Sigmoid colon (tissue), 7 donors: Measurements from ENCODE around the gene ULK3. TPM values are rescaled to one million over a fixed set of nuclear protein-coding genes. Genes with fewer than 3 reads are reported as not detected.
"Not testable (repeated sequence)": the region's sequence is repeated elsewhere in the genome, so short reads cannot be mapped to it uniquely, and the experiment has no call there.

Experiments
- DNase-seq: peaks from one replicate; pipeline ENCODE4 v3.0.0-alpha.2; 2019
- H3K27ac ChIP-seq, 4 donors: fragments of 200-600 bp; sonication (generic); one replicate each; pipeline ENCODE4 v1.5.1; 2016 to 2019; ENCODE audit warnings: mild to moderate bottlenecking in 1 of 4
- H3K27me3 ChIP-seq, 3 donors: fragments of 200-600 bp; sonication (generic); one replicate each; pipeline ENCODE4 v1.5.1; 2019; ENCODE audit warnings: mild to moderate bottlenecking in 1 of 3
- H3K36me3 ChIP-seq, 4 donors: fragments of 200-600 bp; sonication (generic); one replicate each; pipeline ENCODE4 v1.5.1; 2016 to 2019
- H3K4me1 ChIP-seq, 4 donors: fragments of 200-600 bp; sonication (generic); one replicate each; pipeline ENCODE4 v1.5.1; 2017 to 2019
- H3K4me3 ChIP-seq, 4 donors: fragments of 200-600 bp; sonication (generic); one replicate each; pipeline ENCODE4 v1.5.1; 2017 to 2019; ENCODE audit warnings: mild to moderate bottlenecking in 2 of 4, moderate library complexity in 1 of 4
- H3K9me3 ChIP-seq, 4 donors: fragments of 200-600 bp in 3 of 4; sonication (generic) in 3 of 4; one replicate each; pipeline versions ENCODE4 v1.5.1 to v1.6.1; 2013 to 2019
- EP300 ChIP-seq, 4 donors: sonication (generic); formaldehyde crosslinking; IDR thresholded peaks; one replicate each; pipeline ENCODE4 v1.6.1; 2017; ENCODE audit warnings: antibody characterized with exemption in 4 of 4
- POLR2A ChIP-seq, 2 donors: fragments of 450-650 bp; IDR thresholded peaks; one replicate each; pipeline ENCODE4 v1.6.1; 2016; ENCODE audit warnings: antibody characterized with exemption in 2 of 2, mild to moderate bottlenecking in 2 of 2, moderate library complexity in 2 of 2
- POLR2AphosphoS5 ChIP-seq, 4 donors: sonication (generic); formaldehyde crosslinking; IDR thresholded peaks; one replicate each; pipeline ENCODE4 v1.6.1; 2017; ENCODE audit warnings: antibody characterized with exemption in 4 of 4
- WGBS, 2 donors: extraction: QIAGEN DNeasy Blood & Tissue Kit; methylation state at CpG; one replicate each; pipeline ENCODE4 v1.1.7; 2013; 5-methylcytosine and 5-hydroxymethylcytosine counted together
- intact Hi-C: fragments of 100-400 bp; cut with DNase I; formaldehyde crosslinking; loops from one replicate; pipeline ENCODE4 v1.15.1; 2023
- polyA plus RNA-seq, 3 donors: library from polyadenylated mRNA; stranded (reverse); fragments of 200-250 nt; gene quantifications; one replicate each; pipeline ENCODE4 v1.2.3, GENCODE V29; 2013
- total RNA-seq, 4 donors: library from RNA; depleted of rRNA; stranded (reverse); fragments of >200 nt; gene quantifications; one replicate each; pipeline ENCODE4 v1.1.0, GENCODE V29; 2016
- TF ChIP-seq, protein P1 (sequence below), 4 experiments: fragments of 450-650 bp in 3 of 4; fragments of 200-600 bp in 1 of 4; IDR thresholded peaks; one replicate each; pipeline ENCODE4 v1.5.1; 2016 to 2019; ENCODE audit warnings: antibody characterized with exemption in 4 of 4, mild to moderate bottlenecking in 3 of 4, moderate library complexity in 2 of 4
- donor health status: healthy with polysubstance abuse.
- donor health status: Bipolar disorder and iron deficiency.
- donor health status: healthy.

The ULK3 gene
- total and polyA plus RNA-seq, 7 donors = 21.1 to 48.6 (median 46.8) TPM

DNA sequence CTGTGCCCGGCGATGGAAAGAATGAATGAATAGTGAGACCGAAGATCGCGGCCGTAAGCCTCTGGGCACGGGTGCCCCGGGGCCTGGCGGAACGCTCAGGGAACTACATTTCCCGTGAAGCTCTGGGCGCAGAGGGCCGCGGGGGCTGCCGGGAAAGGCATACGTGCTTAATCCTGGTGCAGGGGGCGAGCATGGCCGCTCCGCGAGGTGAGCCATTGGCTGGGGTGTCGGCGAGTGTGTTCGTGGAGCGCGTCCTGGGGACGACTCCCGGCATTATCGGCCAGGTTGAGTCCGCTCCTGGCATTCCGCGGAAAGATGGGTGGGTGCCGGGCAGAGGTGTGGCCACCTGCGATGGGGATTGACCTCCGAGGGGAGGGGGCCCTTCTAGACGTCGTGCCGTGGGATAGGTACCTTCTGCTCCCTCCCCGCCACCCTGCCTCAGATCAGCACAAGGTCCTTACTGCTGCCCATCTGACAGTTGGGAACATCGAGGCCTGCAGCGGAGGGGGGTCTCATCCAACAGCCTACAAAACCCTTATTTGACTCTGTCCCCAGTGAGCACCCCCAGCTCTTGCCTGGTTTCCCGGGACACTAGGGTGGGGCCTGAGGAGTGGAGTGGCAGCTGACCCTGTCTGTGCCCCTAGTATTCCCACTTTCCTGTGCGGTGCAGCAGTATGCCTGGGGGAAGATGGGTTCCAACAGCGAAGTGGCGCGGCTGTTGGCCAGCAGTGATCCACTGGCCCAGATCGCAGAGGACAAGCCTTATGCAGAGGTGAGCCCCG is 47.1 kb upstream of the ULK3 start, which contains the start of gene MPI:
TSS of gene MPI (plus strand) at position 160 of the 782 bp plus-strand sequence. CDS start at position 192, 32 bp downstream.
- intact Hi-C loops = no loop called here

DNA sequence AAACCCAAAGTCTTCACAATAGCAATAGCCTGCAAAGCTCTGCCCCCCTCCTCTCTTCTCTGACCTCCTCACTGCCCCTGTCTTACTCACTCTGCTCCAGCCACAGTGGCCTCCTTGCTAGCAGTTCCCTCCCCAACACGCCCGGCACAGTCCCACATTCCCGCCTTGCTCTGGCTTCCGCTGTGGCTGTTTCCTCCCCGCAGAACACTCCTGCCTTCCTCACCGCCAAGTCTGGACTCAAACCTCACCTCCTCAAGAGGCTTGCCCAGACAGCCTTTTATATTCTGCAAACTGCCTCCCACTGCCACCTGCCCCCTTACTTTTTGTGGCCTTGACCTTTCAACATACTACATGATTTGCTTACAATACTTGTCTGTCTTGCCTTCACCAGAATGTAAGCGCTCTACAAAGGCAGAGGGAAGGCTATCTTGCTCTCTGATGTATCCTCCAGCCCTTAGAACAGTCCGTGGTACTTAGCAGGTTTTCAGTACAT is 46.5 kb upstream of the ULK3 start:
- WGBS, 2 donors = 29 to 47% methylated on average over 8 of the region's 8 CpGs
- peak overlapping the region; percentile 82 to 87 (median 86) for H3K27ac ChIP-seq
- H3K27me3 ChIP-seq = no peaks in the 10 kb centered on the region
- intact Hi-C loops = no loop called here
- H3K9me3 ChIP-seq = no peaks in the 10 kb centered on the region
- peaks cover 0 to 22% (median 6%) of the 10 kb centered on the region in 4 donors for H3K36me3 ChIP-seq
- H3K4me1 ChIP-seq = peaks cover 0 to 25% (median 19%) of the 10 kb centered on the region in 4 donors
- DNase-seq = peak; percentile 75
- peak overlapping the region; percentile 88 to 97 (median 92) for H3K4me3 ChIP-seq
- TF ChIP-seq POLR2AphosphoS5 (IDR thresholded peaks at IDR 0.05) = no peak
- TF ChIP-seq, protein P1, sequence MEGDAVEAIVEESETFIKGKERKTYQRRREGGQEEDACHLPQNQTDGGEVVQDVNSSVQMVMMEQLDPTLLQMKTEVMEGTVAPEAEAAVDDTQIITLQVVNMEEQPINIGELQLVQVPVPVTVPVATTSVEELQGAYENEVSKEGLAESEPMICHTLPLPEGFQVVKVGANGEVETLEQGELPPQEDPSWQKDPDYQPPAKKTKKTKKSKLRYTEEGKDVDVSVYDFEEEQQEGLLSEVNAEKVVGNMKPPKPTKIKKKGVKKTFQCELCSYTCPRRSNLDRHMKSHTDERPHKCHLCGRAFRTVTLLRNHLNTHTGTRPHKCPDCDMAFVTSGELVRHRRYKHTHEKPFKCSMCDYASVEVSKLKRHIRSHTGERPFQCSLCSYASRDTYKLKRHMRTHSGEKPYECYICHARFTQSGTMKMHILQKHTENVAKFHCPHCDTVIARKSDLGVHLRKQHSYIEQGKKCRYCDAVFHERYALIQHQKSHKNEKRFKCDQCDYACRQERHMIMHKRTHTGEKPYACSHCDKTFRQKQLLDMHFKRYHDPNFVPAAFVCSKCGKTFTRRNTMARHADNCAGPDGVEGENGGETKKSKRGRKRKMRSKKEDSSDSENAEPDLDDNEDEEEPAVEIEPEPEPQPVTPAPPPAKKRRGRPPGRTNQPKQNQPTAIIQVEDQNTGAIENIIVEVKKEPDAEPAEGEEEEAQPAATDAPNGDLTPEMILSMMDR (IDR thresholded peaks at IDR 0.05) = peak in 1 of 4 experiments; percentile 53

More for the DNA sequence above, 47.1 kb upstream of the ULK3 start, which contains the start of gene MPI:
- Histone ChIP-seq H3K27me3 (no peaks in the 10 kb centered on the region), H3K4me1 (peaks cover 0 to 25% (median 19%) of the 10 kb centered on the region in 4 donors), H3K36me3 (peaks cover 0 to 22% (median 6%) of the 10 kb centered on the region in 4 donors), H3K9me3 (no peaks in the 10 kb centered on the region), H3K27ac (peak within 1 kb of the TSS; percentile 82 to 87 (median 86)), H3K4me3 (peak within 1 kb of the TSS; percentile 88 to 97 (median 92))
- WGBS, 2 donors = 1 to 3% methylated on average over 47 of the region's 47 CpGs
- TF ChIP-seq POLR2AphosphoS5 (IDR thresholded peaks at IDR 0.05) (peak; percentile 66 to 74 (median 70)), POLR2A (IDR thresholded peaks at IDR 0.05) (peak; percentile 20 to 43), EP300 (IDR thresholded peaks at IDR 0.05) (no peak)
- TF ChIP-seq, protein P1 (IDR thresholded peaks at IDR 0.05) = no peak
- peak; percentile 91 for DNase-seq

DNA sequence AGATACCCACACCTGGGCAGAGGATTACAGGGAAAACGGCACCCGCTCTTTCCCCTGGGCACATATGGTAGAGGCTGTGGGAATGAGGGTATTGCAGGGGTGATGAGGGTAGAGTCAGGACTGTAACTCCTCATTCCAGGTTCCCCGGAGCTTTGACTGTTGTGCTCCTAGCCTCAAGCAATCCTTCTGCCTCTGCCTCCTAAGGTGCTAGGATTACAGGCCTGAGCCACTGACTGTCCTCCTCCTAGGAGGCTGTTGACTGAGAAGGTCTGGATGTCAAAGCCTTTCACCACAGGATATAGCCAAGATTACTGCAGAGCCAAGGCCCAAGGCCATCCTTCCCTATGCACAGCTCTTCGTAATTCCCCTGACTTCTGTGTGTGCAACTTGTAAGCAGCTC is 45.8 kb upstream of the ULK3 start:
- no peak overlapping the region for H3K4me3 ChIP-seq
- no peak for DNase-seq
- H3K27me3 ChIP-seq = no peaks in the 10 kb centered on the region
- intact Hi-C loops = no loop called here
- TF ChIP-seq EP300 (IDR thresholded peaks at IDR 0.05) (no peak), POLR2A (IDR thresholded peaks at IDR 0.05) (no peak), POLR2AphosphoS5 (IDR thresholded peaks at IDR 0.05) (no peak)
- TF ChIP-seq, protein P1 (IDR thresholded peaks at IDR 0.05) = no peak
- peaks cover 0 to 22% (median 6%) of the 10 kb centered on the region in 4 donors for H3K36me3 ChIP-seq
- H3K27ac ChIP-seq = peak overlapping the region in 3 of 4 donors; percentile 82 to 87 (median 86)
- H3K9me3 ChIP-seq = no peaks in the 10 kb centered on the region
- peaks cover 0 to 25% (median 19%) of the 10 kb centered on the region in 4 donors for H3K4me1 ChIP-seq
- WGBS, 2 donors = 93 to 96% methylated on average over 4 of the region's 4 CpGs

DNA sequence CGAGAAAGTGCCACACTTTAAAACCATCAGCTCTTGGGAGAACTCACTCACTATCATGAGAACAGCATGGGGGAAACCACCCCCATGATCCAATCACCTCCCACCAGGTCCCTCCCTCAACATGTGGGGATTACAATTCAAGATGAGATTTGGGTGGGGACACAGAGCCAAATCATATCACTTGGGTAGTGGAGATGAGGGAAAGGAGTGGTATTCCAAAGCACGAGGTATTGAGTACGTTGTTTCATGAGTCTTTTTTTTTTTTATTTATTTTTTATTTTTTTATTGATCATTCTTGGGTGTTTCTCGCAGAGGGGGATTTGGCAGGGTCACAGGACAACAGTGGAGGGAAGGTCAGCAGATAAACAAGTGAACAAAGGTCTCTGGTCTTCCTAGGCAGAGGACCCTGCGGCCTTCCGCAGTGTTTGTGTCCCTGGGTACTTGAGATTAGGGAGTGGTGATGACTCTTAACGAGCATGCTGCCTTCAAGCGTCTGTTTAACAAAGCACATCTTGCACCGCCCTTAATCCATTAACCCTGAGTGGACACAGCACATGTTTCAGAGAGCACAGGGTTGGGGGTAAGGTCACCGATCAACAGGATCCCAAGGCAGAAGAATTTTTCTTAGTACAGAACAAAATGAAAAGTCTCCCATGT is 44.7 kb upstream of the ULK3 start:
- peaks cover 0 to 25% (median 19%) of the 10 kb centered on the region in 4 donors for H3K4me1 ChIP-seq
- DNase-seq, H3K27me3 ChIP-seq, H3K27ac ChIP-seq, H3K9me3 ChIP-seq, H3K4me3 ChIP-seq, intact Hi-C loops: not testable (repeated sequence)
- peaks cover 0 to 11% (median 4%) of the 10 kb centered on the region in 4 donors for H3K36me3 ChIP-seq
- 72 to 85% methylated on average over 7 to 10 of the region's 10 CpGs for WGBS, 2 donors

DNA sequence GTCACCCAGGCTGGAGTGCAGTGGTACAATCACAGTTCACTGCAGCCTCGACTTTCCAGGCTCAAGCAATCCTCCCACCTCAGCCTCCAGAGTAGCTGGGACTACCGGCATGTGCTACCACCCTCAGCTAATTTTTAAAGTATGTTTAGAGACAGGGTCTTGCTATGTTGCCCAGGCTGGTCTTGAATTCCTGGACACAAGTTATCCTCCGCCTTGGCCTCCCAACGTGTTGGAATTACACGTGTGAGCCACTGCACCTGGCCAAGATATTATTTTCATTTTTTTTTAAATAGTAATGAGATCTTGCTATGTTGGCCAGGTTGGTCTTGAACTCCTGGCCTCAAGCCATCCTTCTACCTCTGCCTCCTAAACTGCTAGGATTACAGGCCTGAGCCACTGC is 42.5 kb upstream of the ULK3 start:
- peaks cover 0 to 18% (median 13%) of the 10 kb centered on the region in 4 donors for H3K4me1 ChIP-seq
- no peak for TF ChIP-seq POLR2A (IDR thresholded peaks at IDR 0.05)
- no peak for TF ChIP-seq POLR2AphosphoS5 (IDR thresholded peaks at IDR 0.05)
- TF ChIP-seq, protein P1 (IDR thresholded peaks at IDR 0.05) = no peak
- TF ChIP-seq EP300 (IDR thresholded peaks at IDR 0.05) = no peak
- no peak for DNase-seq
- no peaks in the 10 kb centered on the region for H3K27me3 ChIP-seq
- H3K4me3 ChIP-seq = no peak overlapping the region
- intact Hi-C loops = no loop called here
- H3K27ac ChIP-seq = no peak overlapping the region
- H3K9me3 ChIP-seq = no peaks in the 10 kb centered on the region
- 93 to 94% methylated on average over 5 of the region's 5 CpGs for WGBS, 2 donors
- no peaks in the 10 kb centered on the region for H3K36me3 ChIP-seq
